Measurements from ENCODE around the gene AZGP1.

The AZGP1 gene

GRCh38 chr7:99930376-99930775, 45.5 kb downstream of the AZGP1 start:
- Histone ChIP-seq H3K4me3 (ENCODE audit: low read length in 2 of 2) (no peak overlapping the region), H3K9me3 (ENCODE audit: control insufficient read depth in 2 of 2, low read length in 2 of 2) (no peaks in the 10 kb centered on the region), H3K36me3 (ENCODE audit: control insufficient read depth in 2 of 2, insufficient read depth in 2 of 2, low read length in 2 of 2) (no peaks in the 10 kb centered on the region), H3K27ac (ENCODE audit: low read depth in 2 of 2, low read length in 2 of 2) (no peak overlapping the region), H3K27me3 (ENCODE audit: control insufficient read depth in 2 of 2, insufficient read depth in 2 of 2, low read length in 2 of 2) (peaks cover 20 to 25% of the 10 kb centered on the region in 2 donors), H3K9ac (ENCODE audit: low read depth in 1 of 2, low read length in 2 of 2) (no peak overlapping the region), H3K4me1 (ENCODE audit: control insufficient read depth in 2 of 2, insufficient read depth in 2 of 2, low read length in 2 of 2) (peaks cover 0 to 3% of the 10 kb centered on the region in 2 donors)

- peak overlapping the region in 1 of 2 donors; percentile 42 for H3K4me3 ChIP-seq (ENCODE audit: low read length in 2 of 2)
Measured at GRCh38 chr7:99929730-99930053, 46.1 kb downstream of the AZGP1 start.

GRCh38 chr7:99928994-99929729, 46.7 kb downstream of the AZGP1 start, which contains the start of gene GJC3:
Gene GJC3 (minus strand): TSS chr7:99929620. CDS start chr7:99929620, 0 bp downstream.
- Histone ChIP-seq H3K9me3 (ENCODE audit: control insufficient read depth in 2 of 2, low read length in 2 of 2) (no peaks in the 10 kb centered on the region), H3K4me3 (ENCODE audit: low read length in 2 of 2) (peak within 1 kb of the TSS; percentile 36 to 42), H3K27ac (ENCODE audit: low read depth in 2 of 2, low read length in 2 of 2) (no peak within 1 kb of the TSS), H3K27me3 (ENCODE audit: control insufficient read depth in 2 of 2, insufficient read depth in 2 of 2, low read length in 2 of 2) (peaks cover 15 to 22% of the 10 kb centered on the region in 2 donors), H3K4me1 (ENCODE audit: control insufficient read depth in 2 of 2, insufficient read depth in 2 of 2, low read length in 2 of 2) (peaks cover 0 to 3% of the 10 kb centered on the region in 2 donors), H3K9ac (ENCODE audit: low read depth in 1 of 2, low read length in 2 of 2) (no peak within 1 kb of the TSS), H3K36me3 (ENCODE audit: control insufficient read depth in 2 of 2, insufficient read depth in 2 of 2, low read length in 2 of 2) (no peaks in the 10 kb centered on the region)

More at GRCh38 chr7:99929730-99930053, 46.1 kb downstream of the AZGP1 start:
- no peak overlapping the region for H3K9ac ChIP-seq (ENCODE audit: low read depth in 1 of 2, low read length in 2 of 2)
- H3K36me3 ChIP-seq (ENCODE audit: control insufficient read depth in 2 of 2, insufficient read depth in 2 of 2, low read length in 2 of 2): no peaks in the 10 kb centered on the region
- H3K27ac ChIP-seq (ENCODE audit: low read depth in 2 of 2, low read length in 2 of 2): no peak overlapping the region
- peaks cover 20 to 23% of the 10 kb centered on the region in 2 donors for H3K27me3 ChIP-seq (ENCODE audit: control insufficient read depth in 2 of 2, insufficient read depth in 2 of 2, low read length in 2 of 2)
- peaks cover 0 to 3% of the 10 kb centered on the region in 2 donors for H3K4me1 ChIP-seq (ENCODE audit: control insufficient read depth in 2 of 2, insufficient read depth in 2 of 2, low read length in 2 of 2)
- H3K9me3 ChIP-seq (ENCODE audit: control insufficient read depth in 2 of 2, low read length in 2 of 2): no peaks in the 10 kb centered on the region

- Histone ChIP-seq H3K9ac (ENCODE audit: low read depth in 1 of 2, low read length in 2 of 2) (no peak overlapping the region), H3K9me3 (ENCODE audit: control insufficient read depth in 2 of 2, low read length in 2 of 2) (no peaks in the 10 kb centered on the region), H3K36me3 (ENCODE audit: control insufficient read depth in 2 of 2, insufficient read depth in 2 of 2, low read length in 2 of 2) (no peaks in the 10 kb centered on the region), H3K4me1 (ENCODE audit: control insufficient read depth in 2 of 2, insufficient read depth in 2 of 2, low read length in 2 of 2) (peaks cover 0 to 3% of the 10 kb centered on the region in 2 donors), H3K27me3 (ENCODE audit: control insufficient read depth in 2 of 2, insufficient read depth in 2 of 2, low read length in 2 of 2) (peaks cover 15 to 20% of the 10 kb centered on the region in 2 donors), H3K4me3 (ENCODE audit: low read length in 2 of 2) (no peak overlapping the region), H3K27ac (ENCODE audit: low read depth in 2 of 2, low read length in 2 of 2) (no peak overlapping the region)
Measured at GRCh38 chr7:99928188-99928587, 47.6 kb downstream of the AZGP1 start.

- Histone ChIP-seq H3K27me3 (ENCODE audit: control insufficient read depth in 2 of 2, insufficient read depth in 2 of 2, low read length in 2 of 2) (peaks cover 15 to 20% of the 10 kb centered on the region in 2 donors), H3K4me1 (ENCODE audit: control insufficient read depth in 2 of 2, insufficient read depth in 2 of 2, low read length in 2 of 2) (peaks cover 0 to 3% of the 10 kb centered on the region in 2 donors), H3K9ac (ENCODE audit: low read depth in 1 of 2, low read length in 2 of 2) (no peak overlapping the region), H3K27ac (ENCODE audit: low read depth in 2 of 2, low read length in 2 of 2) (no peak overlapping the region), H3K36me3 (ENCODE audit: control insufficient read depth in 2 of 2, insufficient read depth in 2 of 2, low read length in 2 of 2) (no peaks in the 10 kb centered on the region), H3K9me3 (ENCODE audit: control insufficient read depth in 2 of 2, low read length in 2 of 2) (no peaks in the 10 kb centered on the region), H3K4me3 (ENCODE audit: low read length in 2 of 2) (no peak overlapping the region)
Measured at GRCh38 chr7:99927536-99927935, 48.3 kb downstream of the AZGP1 start.

DNA sequence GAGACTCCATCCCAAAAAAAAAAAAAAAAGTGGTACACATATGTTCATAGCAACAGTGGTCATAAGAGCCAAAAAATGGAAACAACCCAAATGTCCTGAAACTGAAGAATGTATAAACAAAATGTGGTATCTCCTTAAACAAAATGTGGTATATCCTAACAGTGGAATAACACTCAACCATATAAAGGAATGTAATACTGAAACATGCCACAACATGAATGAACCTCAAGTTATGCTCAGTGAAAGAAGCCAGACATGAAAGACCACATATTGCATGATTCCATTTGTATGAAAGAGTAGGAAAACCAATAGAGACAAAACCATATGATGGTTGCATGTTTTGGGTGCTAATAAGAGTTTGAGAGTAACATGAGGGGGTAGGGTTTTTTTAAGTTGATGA, 49.5 kb downstream of the AZGP1 start:
- peaks cover 11 to 20% of the 10 kb centered on the region in 2 donors for H3K27me3 ChIP-seq (ENCODE audit: control insufficient read depth in 2 of 2, insufficient read depth in 2 of 2, low read length in 2 of 2)
- H3K9ac ChIP-seq (ENCODE audit: low read depth in 1 of 2, low read length in 2 of 2): no peak overlapping the region
- no peak overlapping the region for H3K4me3 ChIP-seq (ENCODE audit: low read length in 2 of 2)
- no peaks in the 10 kb centered on the region for H3K9me3 ChIP-seq (ENCODE audit: control insufficient read depth in 2 of 2, low read length in 2 of 2)
- no peak overlapping the region for H3K27ac ChIP-seq (ENCODE audit: low read depth in 2 of 2, low read length in 2 of 2)
- peaks cover 0 to 3% of the 10 kb centered on the region in 2 donors for H3K4me1 ChIP-seq (ENCODE audit: control insufficient read depth in 2 of 2, insufficient read depth in 2 of 2, low read length in 2 of 2)
- H3K36me3 ChIP-seq (ENCODE audit: control insufficient read depth in 2 of 2, insufficient read depth in 2 of 2, low read length in 2 of 2): no peaks in the 10 kb centered on the region

DNA sequence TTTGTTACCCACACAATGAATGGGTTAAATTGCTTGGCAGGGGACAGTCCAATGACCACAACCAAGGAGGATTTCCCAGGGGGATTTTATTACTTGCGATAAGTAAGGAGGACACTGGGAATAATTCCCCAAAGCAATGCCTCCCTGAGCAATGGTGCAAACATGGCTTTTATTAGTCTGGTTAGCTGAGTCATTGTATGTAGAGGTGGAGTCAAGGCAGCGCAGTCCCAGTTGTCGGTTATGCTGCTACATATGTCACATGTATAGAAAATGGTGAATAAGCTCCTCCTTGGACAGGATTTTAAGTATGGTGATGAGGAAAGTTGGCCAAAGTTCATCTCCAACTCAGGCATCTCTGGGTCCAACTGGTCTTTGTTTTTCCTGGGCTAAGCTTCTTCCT, 52.6 kb downstream of the AZGP1 start:
- H3K27me3 ChIP-seq (ENCODE audit: control insufficient read depth in 2 of 2, insufficient read depth in 2 of 2, low read length in 2 of 2): peaks cover 4 to 13% of the 10 kb centered on the region in 2 donors
- H3K27ac ChIP-seq (ENCODE audit: low read depth in 2 of 2, low read length in 2 of 2): no peak overlapping the region
- no peaks in the 10 kb centered on the region for H3K9me3 ChIP-seq (ENCODE audit: control insufficient read depth in 2 of 2, low read length in 2 of 2)
- H3K9ac ChIP-seq (ENCODE audit: low read depth in 1 of 2, low read length in 2 of 2): no peak overlapping the region
- H3K4me3 ChIP-seq (ENCODE audit: low read length in 2 of 2): no peak overlapping the region
- peaks cover 2 to 10% of the 10 kb centered on the region in 2 donors for H3K4me1 ChIP-seq (ENCODE audit: control insufficient read depth in 2 of 2, insufficient read depth in 2 of 2, low read length in 2 of 2)
- H3K36me3 ChIP-seq (ENCODE audit: control insufficient read depth in 2 of 2, insufficient read depth in 2 of 2, low read length in 2 of 2): no peaks in the 10 kb centered on the region

DNA sequence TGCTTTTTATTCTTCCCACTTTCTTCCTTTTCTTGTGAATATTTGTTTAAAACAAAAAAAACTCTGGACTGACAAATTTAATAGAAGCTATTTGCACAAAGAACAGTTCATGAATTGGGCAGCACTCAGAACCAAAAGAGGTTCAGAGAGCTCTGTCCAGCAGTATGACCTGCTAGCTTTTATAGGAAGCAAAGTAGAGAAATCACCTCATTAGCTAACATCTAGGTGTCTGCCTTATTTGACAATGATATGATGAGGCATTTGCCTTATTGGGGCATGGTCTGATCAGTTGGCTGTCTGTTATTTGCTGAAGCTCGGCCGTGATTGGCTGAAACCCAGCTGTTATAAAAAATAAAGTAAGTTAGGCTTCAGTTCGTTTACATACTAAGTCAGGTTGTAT, 55.7 kb downstream of the AZGP1 start:
- Histone ChIP-seq H3K27me3 (ENCODE audit: control insufficient read depth in 2 of 2, insufficient read depth in 2 of 2, low read length in 2 of 2) (no peaks in the 10 kb centered on the region), H3K4me1 (ENCODE audit: control insufficient read depth in 2 of 2, insufficient read depth in 2 of 2, low read length in 2 of 2) (peaks cover 17 to 23% of the 10 kb centered on the region in 2 donors), H3K4me3 (ENCODE audit: low read length in 2 of 2) (peak overlapping the region; percentile 92 to 93), H3K36me3 (ENCODE audit: control insufficient read depth in 2 of 2, insufficient read depth in 2 of 2, low read length in 2 of 2) (peaks cover 5 to 20% of the 10 kb centered on the region in 2 donors), H3K9me3 (ENCODE audit: control insufficient read depth in 2 of 2, low read length in 2 of 2) (no peaks in the 10 kb centered on the region), H3K27ac (ENCODE audit: low read depth in 2 of 2, low read length in 2 of 2) (peak overlapping the region in 1 of 2 donors; percentile 91), H3K9ac (ENCODE audit: low read depth in 1 of 2, low read length in 2 of 2) (peak overlapping the region; percentile 85 to 92)

- Histone ChIP-seq H3K9me3 (ENCODE audit: control insufficient read depth in 2 of 2, low read length in 2 of 2) (no peaks in the 10 kb centered on the region), H3K4me1 (ENCODE audit: control insufficient read depth in 2 of 2, insufficient read depth in 2 of 2, low read length in 2 of 2) (peaks cover 17 to 23% of the 10 kb centered on the region in 2 donors), H3K27ac (ENCODE audit: low read depth in 2 of 2, low read length in 2 of 2) (peak overlapping the region; percentile 91), H3K4me3 (ENCODE audit: low read length in 2 of 2) (peak overlapping the region; percentile 92 to 93), H3K36me3 (ENCODE audit: control insufficient read depth in 2 of 2, insufficient read depth in 2 of 2, low read length in 2 of 2) (peaks cover 5 to 22% of the 10 kb centered on the region in 2 donors), H3K27me3 (ENCODE audit: control insufficient read depth in 2 of 2, insufficient read depth in 2 of 2, low read length in 2 of 2) (no peaks in the 10 kb centered on the region), H3K9ac (ENCODE audit: low read depth in 1 of 2, low read length in 2 of 2) (peak overlapping the region; percentile 85 to 92)
Measured at GRCh38 chr7:99919814-99920112, 56.1 kb downstream of the AZGP1 start.

- Histone ChIP-seq H3K4me3 (ENCODE audit: low read length in 2 of 2) (peak within 1 kb of the TSS; percentile 92 to 93), H3K27me3 (ENCODE audit: control insufficient read depth in 2 of 2, insufficient read depth in 2 of 2, low read length in 2 of 2) (no peaks in the 10 kb centered on the region), H3K27ac (ENCODE audit: low read depth in 2 of 2, low read length in 2 of 2) (peak within 1 kb of the TSS; percentile 91), H3K9ac (ENCODE audit: low read depth in 1 of 2, low read length in 2 of 2) (peak within 1 kb of the TSS; percentile 85 to 92), H3K9me3 (ENCODE audit: control insufficient read depth in 2 of 2, low read length in 2 of 2) (no peaks in the 10 kb centered on the region), H3K4me1 (ENCODE audit: control insufficient read depth in 2 of 2, insufficient read depth in 2 of 2, low read length in 2 of 2) (peaks cover 17 to 23% of the 10 kb centered on the region in 2 donors), H3K36me3 (ENCODE audit: control insufficient read depth in 2 of 2, insufficient read depth in 2 of 2, low read length in 2 of 2) (peaks cover 5 to 22% of the 10 kb centered on the region in 2 donors)
Measured at GRCh38 chr7:99918959-99919813, 56.6 kb downstream of the AZGP1 start, which contains the start of gene TRIM4. Gene TRIM4 (minus strand): TSS chr7:99919530. CDS start chr7:99919401, 129 bp downstream.

Data from mucosa of rectum (tissue), 2 donors.